HEK293 (cell line): ENCODE measurements around the gene SEC24C.

ENCODE experiments used
- CTCF ChIA-PET: fragments of 350-600 bp; formaldehyde crosslinking; extraction: SDS; loops from one replicate; lab custom pipeline; 2021; ENCODE audit warnings: antibody characterized with exemption; lab: Yijun Ruan, JAX
- POLR2A ChIA-PET: fragments of 300-600 bp; formaldehyde crosslinking; extraction: SDS; loops from one replicate; lab custom pipeline; 2020; ENCODE audit warnings: antibody characterized with exemption, inconsistent platforms; lab: Yijun Ruan, JAX
- H3K27ac ChIP-seq: fragments of 200-500 bp; sonication (Bioruptor generic); 2 replicates; pipeline ENCODE4 v1.5.1; 2014; ENCODE audit warnings: low read depth, low read length, control low read depth, inconsistent platforms; ENCODE audit errors: extremely low read depth
- H3K36me3 ChIP-seq, 2 experiments: fragments of 200-500 bp in 1 of 2; sonication (Bioruptor generic) in 1 of 2; 1 replicate in 1 of 2; 2 replicates in 1 of 2; pipeline ENCODE4 v1.5.1; 2014 to 2017; ENCODE audit warnings: inconsistent platforms in 2 of 2, low read length in 2 of 2; ENCODE audit not compliant: control insufficient read depth in 2 of 2, insufficient read depth in 1 of 2
- H3K4me1 ChIP-seq: fragments of 200-500 bp; sonication (Bioruptor generic); 2 replicates; pipeline ENCODE4 v1.5.1; 2014; ENCODE audit warnings: mild to moderate bottlenecking, low read length, inconsistent platforms; ENCODE audit not compliant: control insufficient read depth, insufficient read depth
- H3K4me3 ChIP-seq: 2 replicates; pipeline ENCODE4 v1.5.1; 2011; ENCODE audit warnings: low read depth, mild to moderate bottlenecking, control low read depth, low read length, moderate library complexity
- H3K9me3 ChIP-seq: fragments of 200-500 bp; sonication (Bioruptor generic); 2 replicates; pipeline ENCODE4 v1.5.1; 2014; ENCODE audit warnings: low read depth, low read length, inconsistent platforms; ENCODE audit not compliant: control insufficient read depth, insufficient read depth
- OVOL3 ChIP-seq: fragments of 450-650 bp; formaldehyde crosslinking; IDR thresholded peaks from 2 replicates; pipeline ENCODE4 v1.5.1; 2016; ENCODE audit warnings: missing biosample characterization, missing genetic modification characterization
- SCRT2 ChIP-seq: fragments of 450-650 bp; formaldehyde crosslinking; IDR thresholded peaks from 2 replicates; pipeline ENCODE4 v1.5.1; 2016; ENCODE audit warnings: missing biosample characterization, missing genetic modification characterization
- SP3 ChIP-seq: fragments of 450-650 bp; formaldehyde crosslinking; IDR thresholded peaks from 2 replicates; pipeline ENCODE4 v1.5.1; 2016; ENCODE audit warnings: missing biosample characterization, missing genetic modification characterization
- SP7 ChIP-seq: fragments of 450-650 bp; formaldehyde crosslinking; IDR thresholded peaks from 2 replicates; pipeline ENCODE4 v1.5.1; 2016; ENCODE audit warnings: missing biosample characterization, missing genetic modification characterization
- WT1 ChIP-seq: fragments of 450-650 bp; formaldehyde crosslinking; IDR thresholded peaks from 2 replicates; pipeline ENCODE4 v1.5.1; 2016; ENCODE audit warnings: missing biosample characterization, missing genetic modification characterization
- ZBTB1 ChIP-seq: fragments of 450-650 bp; formaldehyde crosslinking; IDR thresholded peaks from 2 replicates; pipeline ENCODE4 v1.5.1; 2016; ENCODE audit warnings: missing biosample characterization, missing genetic modification characterization
- ZBTB20 ChIP-seq: fragments of 450-650 bp; formaldehyde crosslinking; IDR thresholded peaks from 2 replicates; pipeline ENCODE4 v1.5.1; 2016; ENCODE audit warnings: missing biosample characterization, missing genetic modification characterization
- ZBTB7A ChIP-seq: fragments of 450-650 bp; formaldehyde crosslinking; IDR thresholded peaks from 2 replicates; pipeline ENCODE4 v1.5.1; 2016; ENCODE audit warnings: low read depth, missing biosample characterization, missing genetic modification characterization
- ZFP3 ChIP-seq: fragments of 450-650 bp; formaldehyde crosslinking; IDR thresholded peaks from 2 replicates; pipeline ENCODE4 v1.5.1; 2016; ENCODE audit warnings: low read depth, missing biosample characterization, missing genetic modification characterization
- ZFP69B ChIP-seq: fragments of 450-650 bp; formaldehyde crosslinking; IDR thresholded peaks from 2 replicates; pipeline ENCODE4 v1.5.1; 2016; ENCODE audit warnings: missing biosample characterization, missing genetic modification characterization
- ZNF114 ChIP-seq: fragments of 450-650 bp; formaldehyde crosslinking; IDR thresholded peaks from 2 replicates; pipeline ENCODE4 v1.5.0; 2017; ENCODE audit warnings: missing biosample characterization, missing genetic modification characterization
- ZNF19 ChIP-seq: fragments of 450-650 bp; formaldehyde crosslinking; IDR thresholded peaks from 2 replicates; pipeline ENCODE4; 2016; ENCODE audit warnings: missing biosample characterization, missing genetic modification characterization, low read depth
- ZNF214 ChIP-seq: fragments of 450-650 bp; formaldehyde crosslinking; IDR thresholded peaks from 2 replicates; pipeline ENCODE4 v1.5.1; 2017; ENCODE audit warnings: missing biosample characterization, mild to moderate bottlenecking, missing genetic modification characterization, borderline replicate concordance
- ZNF221 ChIP-seq: fragments of 450-650 bp; formaldehyde crosslinking; IDR thresholded peaks from 2 replicates; pipeline ENCODE4 v1.5.1; 2017; ENCODE audit warnings: missing biosample characterization, missing genetic modification characterization, borderline replicate concordance
- ZNF223 ChIP-seq: fragments of 450-650 bp; formaldehyde crosslinking; IDR thresholded peaks from 2 replicates; pipeline ENCODE4 v1.5.1; 2016; ENCODE audit warnings: missing biosample characterization, missing genetic modification characterization
- ZNF266 ChIP-seq: fragments of 450-650 bp; formaldehyde crosslinking; IDR thresholded peaks from 2 replicates; pipeline ENCODE4 v1.5.1; 2016; ENCODE audit warnings: missing biosample characterization, missing genetic modification characterization, low read depth
- ZNF394 ChIP-seq: fragments of 450-650 bp; formaldehyde crosslinking; IDR thresholded peaks from 2 replicates; pipeline ENCODE4 v1.5.1; 2016; ENCODE audit warnings: missing biosample characterization, missing genetic modification characterization, mild to moderate bottlenecking, moderate library complexity, borderline replicate concordance
- ZNF585B ChIP-seq: fragments of 450-650 bp; formaldehyde crosslinking; IDR thresholded peaks from 2 replicates; pipeline ENCODE4 v1.5.1; 2016; ENCODE audit warnings: missing biosample characterization, missing genetic modification characterization
- ZNF658 ChIP-seq: fragments of 450-650 bp; formaldehyde crosslinking; IDR thresholded peaks from 2 replicates; pipeline ENCODE4; 2016; ENCODE audit warnings: missing biosample characterization, missing genetic modification characterization
- ZNF664 ChIP-seq: fragments of 450-650 bp; formaldehyde crosslinking; IDR thresholded peaks from 2 replicates; pipeline ENCODE4 v1.5.1; 2016; ENCODE audit warnings: missing biosample characterization, missing genetic modification characterization
- ZNF677 ChIP-seq: fragments of 450-650 bp; IDR thresholded peaks from 2 replicates; pipeline ENCODE4 v1.5.0; 2018; ENCODE audit warnings: missing biosample characterization, mild to moderate bottlenecking, missing genetic modification characterization, moderate library complexity
- ZNF837 ChIP-seq: fragments of 450-650 bp; formaldehyde crosslinking; IDR thresholded peaks from 2 replicates; pipeline ENCODE4 v1.5.1; 2016; ENCODE audit warnings: missing biosample characterization, missing genetic modification characterization
- TF ChIP-seq, protein P1 (sequence below): fragments of 450-650 bp; formaldehyde crosslinking; IDR thresholded peaks from 2 replicates; pipeline ENCODE4 v1.5.1; 2016; ENCODE audit warnings: missing biosample characterization, missing genetic modification characterization
- TF ChIP-seq, protein P2 (sequence below): fragments of 450-650 bp; IDR thresholded peaks from 2 replicates; pipeline ENCODE4 v1.5.1; 2018; ENCODE audit warnings: missing biosample characterization, mild to moderate bottlenecking, missing genetic modification characterization
- TF ChIP-seq, protein P3 (sequence below): fragments of 450-650 bp; formaldehyde crosslinking; IDR thresholded peaks from 2 replicates; pipeline ENCODE4 v1.5.1; 2016; ENCODE audit warnings: missing biosample characterization, missing genetic modification characterization
- TF ChIP-seq, protein P4 (sequence below): fragments of 450-650 bp; formaldehyde crosslinking; IDR thresholded peaks from 2 replicates; pipeline ENCODE4 v1.5.1; 2016; ENCODE audit warnings: missing biosample characterization, missing genetic modification characterization
- TF ChIP-seq, protein P5 (sequence below): fragments of 450-650 bp; formaldehyde crosslinking; IDR thresholded peaks from 2 replicates; pipeline ENCODE4 v1.5.1; 2017; ENCODE audit warnings: missing biosample characterization, missing genetic modification characterization

SEC24C gene

DNA sequence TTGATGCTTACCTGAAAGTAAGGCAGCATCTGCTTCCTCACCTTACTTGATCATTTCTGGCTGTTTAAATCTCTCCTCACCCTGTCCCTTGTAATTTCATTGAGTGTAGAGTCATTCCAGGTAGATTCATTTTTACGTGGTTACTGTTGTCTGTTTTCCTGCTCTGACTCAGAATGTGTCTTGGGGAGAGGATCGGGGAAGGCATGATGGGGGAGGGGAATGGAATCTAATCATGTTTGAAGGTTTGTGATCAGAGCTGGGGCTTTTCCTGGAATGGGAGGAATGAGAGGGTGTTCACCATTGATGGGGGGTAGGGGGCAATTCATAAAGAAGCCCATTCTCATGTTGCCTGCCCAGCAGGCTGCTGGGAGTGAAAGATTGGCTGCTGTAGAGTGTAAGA lies 18.7 kb downstream of the SEC24C start:
- H3K27ac ChIP-seq: no peak overlapping the region
- H3K9me3 ChIP-seq: no peaks in the 10 kb centered on the region
- H3K4me3 ChIP-seq: no peak overlapping the region
- POLR2A ChIA-PET: interaction anchor here (1.2 kb wide), 1 partner anchor 9 kb away, joined by 9 read pairs; a partner anchor contains a TSS
- peaks cover 45 to 89% of the 10 kb centered on the region in 2 experiments for H3K36me3 ChIP-seq
- CTCF ChIA-PET: interaction anchor here (1.5 kb wide), 1 partner anchor 11 kb away, joined by 5 read pairs; no protein-coding TSS in a partner anchor
- H3K4me1 ChIP-seq: no peaks in the 10 kb centered on the region
- TF ChIP-seq ZNF677 (tag by site-specific recombination) (no peak), ZBTB20 (tag by site-specific recombination) (no peak), ZNF266 (tag by site-specific recombination) (no peak), ZFP69B (tag by site-specific recombination) (no peak), ZNF394 (no peak), ZFP3 (tag by site-specific recombination) (no peak), ZNF114 (tag by site-specific recombination) (no peak)
- TF ChIP-seq, protein P1, sequence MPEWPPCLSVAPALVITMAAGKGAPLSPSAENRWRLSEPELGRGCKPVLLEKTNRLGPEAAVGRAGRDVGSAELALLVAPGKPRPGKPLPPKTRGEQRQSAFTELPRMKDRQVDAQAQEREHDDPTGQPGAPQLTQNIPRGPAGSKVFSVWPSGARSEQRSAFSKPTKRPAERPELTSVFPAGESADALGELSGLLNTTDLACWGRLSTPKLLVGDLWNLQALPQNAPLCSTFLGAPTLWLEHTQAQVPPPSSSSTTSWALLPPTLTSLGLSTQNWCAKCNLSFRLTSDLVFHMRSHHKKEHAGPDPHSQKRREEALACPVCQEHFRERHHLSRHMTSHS (tag by site-specific recombination): no peak
- TF ChIP-seq, protein P2, sequence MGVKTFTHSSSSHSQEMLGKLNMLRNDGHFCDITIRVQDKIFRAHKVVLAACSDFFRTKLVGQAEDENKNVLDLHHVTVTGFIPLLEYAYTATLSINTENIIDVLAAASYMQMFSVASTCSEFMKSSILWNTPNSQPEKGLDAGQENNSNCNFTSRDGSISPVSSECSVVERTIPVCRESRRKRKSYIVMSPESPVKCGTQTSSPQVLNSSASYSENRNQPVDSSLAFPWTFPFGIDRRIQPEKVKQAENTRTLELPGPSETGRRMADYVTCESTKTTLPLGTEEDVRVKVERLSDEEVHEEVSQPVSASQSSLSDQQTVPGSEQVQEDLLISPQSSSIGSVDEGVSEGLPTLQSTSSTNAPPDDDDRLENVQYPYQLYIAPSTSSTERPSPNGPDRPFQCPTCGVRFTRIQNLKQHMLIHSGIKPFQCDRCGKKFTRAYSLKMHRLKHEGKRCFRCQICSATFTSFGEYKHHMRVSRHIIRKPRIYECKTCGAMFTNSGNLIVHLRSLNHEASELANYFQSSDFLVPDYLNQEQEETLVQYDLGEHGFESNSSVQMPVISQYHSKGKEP: no peak

DNA sequence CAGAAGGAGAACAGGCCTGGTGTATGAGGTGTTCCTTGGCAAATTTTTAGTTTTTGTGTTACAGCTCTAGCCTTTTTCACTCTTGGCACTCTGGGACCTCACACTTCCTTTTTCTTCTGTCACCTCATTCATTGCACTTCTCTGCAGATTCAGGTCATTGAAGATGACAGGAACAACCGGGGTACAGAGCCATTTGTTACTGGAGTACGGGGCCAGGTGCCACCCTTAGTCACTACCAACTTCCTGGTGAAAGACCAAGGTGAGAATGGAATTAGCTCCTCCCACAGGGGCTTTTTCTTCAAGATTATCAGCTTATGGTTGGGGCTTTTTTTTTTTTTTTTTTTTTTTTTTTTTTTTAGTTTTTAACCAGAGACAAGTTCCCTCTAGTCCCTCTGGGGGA lies 19.2 kb downstream of the SEC24C start:
- Histone ChIP-seq H3K4me3 (no peak overlapping the region), H3K27ac (no peak overlapping the region), H3K36me3 (peaks cover 42 to 92% of the 10 kb centered on the region in 2 experiments), H3K4me1 (no peaks in the 10 kb centered on the region), H3K9me3 (no peaks in the 10 kb centered on the region)
- CTCF ChIA-PET: interaction anchor here (1.5 kb wide), 1 partner anchor 10 kb away, joined by 5 read pairs; no protein-coding TSS in a partner anchor
- TF ChIP-seq ZNF214 (tag by site-specific recombination) (no peak), SP7 (tag by site-specific recombination) (no peak), ZNF664 (tag by site-specific recombination) (no peak), ZNF837 (tag by site-specific recombination) (no peak), ZNF585B (no peak), WT1 (tag by site-specific recombination) (no peak), ZNF19 (no peak), OVOL3 (tag by site-specific recombination) (no peak)
- TF ChIP-seq, protein P3, sequence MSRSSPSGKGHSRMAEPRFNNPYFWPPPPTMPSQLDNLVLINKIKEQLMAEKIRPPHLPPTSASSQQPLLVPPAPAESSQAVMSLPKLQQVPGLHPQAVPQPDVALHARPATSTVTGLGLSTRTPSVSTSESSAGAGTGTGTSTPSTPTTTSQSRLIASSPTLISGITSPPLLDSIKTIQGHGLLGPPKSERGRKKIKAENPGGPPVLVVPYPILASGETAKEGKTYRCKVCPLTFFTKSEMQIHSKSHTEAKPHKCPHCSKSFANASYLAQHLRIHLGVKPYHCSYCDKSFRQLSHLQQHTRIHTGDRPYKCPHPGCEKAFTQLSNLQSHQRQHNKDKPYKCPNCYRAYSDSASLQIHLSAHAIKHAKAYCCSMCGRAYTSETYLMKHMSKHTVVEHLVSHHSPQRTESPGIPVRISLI (tag by site-specific recombination): 0 out of 2 replicates have a peak, but pooled peaks have one; percentile 16
- POLR2A ChIA-PET: interaction anchor here (1.2 kb wide), 1 partner anchor 9 kb away, joined by 9 read pairs; a partner anchor contains a TSS

DNA sequence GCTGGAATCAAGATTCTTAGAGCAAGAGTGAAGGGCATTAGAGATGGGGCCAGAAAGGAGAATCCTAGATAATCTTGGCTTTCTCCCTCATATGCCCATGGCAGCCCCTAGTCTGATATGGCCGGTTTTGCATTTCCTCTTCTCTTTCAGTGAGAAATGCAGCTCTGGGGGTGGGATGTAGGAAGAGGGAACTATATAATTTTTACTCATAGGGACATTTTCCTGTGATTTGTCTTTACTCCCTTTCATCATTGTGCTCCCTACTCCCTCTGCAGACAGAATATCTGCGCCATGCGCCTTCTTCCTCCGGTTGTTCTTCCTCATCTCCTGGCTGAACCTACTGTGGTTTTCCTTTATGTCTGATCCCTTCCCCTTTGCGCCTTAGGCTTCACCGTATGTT lies 20.9 kb downstream of the SEC24C start:
- POLR2A ChIA-PET: interaction anchor here (0.5 kb wide), 1 partner anchor 11 kb away, joined by 3 read pairs; no protein-coding TSS in a partner anchor
- no peaks in the 10 kb centered on the region for H3K4me1 ChIP-seq
- H3K36me3 ChIP-seq: peaks cover 37 to 95% of the 10 kb centered on the region in 2 experiments
- TF ChIP-seq ZNF221 (no peak), ZNF394 (no peak), SCRT2 (tag by site-specific recombination) (no peak), ZBTB1 (tag by site-specific recombination) (no peak), ZBTB7A (tag by site-specific recombination) (no peak), SP3 (no peak), ZNF658 (tag by site-specific recombination) (no peak), ZFP69B (tag by site-specific recombination) (no peak), ZNF223 (tag by site-specific recombination) (no peak)
- TF ChIP-seq, protein P4, sequence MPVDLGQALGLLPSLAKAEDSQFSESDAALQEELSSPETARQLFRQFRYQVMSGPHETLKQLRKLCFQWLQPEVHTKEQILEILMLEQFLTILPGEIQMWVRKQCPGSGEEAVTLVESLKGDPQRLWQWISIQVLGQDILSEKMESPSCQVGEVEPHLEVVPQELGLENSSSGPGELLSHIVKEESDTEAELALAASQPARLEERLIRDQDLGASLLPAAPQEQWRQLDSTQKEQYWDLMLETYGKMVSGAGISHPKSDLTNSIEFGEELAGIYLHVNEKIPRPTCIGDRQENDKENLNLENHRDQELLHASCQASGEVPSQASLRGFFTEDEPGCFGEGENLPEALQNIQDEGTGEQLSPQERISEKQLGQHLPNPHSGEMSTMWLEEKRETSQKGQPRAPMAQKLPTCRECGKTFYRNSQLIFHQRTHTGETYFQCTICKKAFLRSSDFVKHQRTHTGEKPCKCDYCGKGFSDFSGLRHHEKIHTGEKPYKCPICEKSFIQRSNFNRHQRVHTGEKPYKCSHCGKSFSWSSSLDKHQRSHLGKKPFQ (tag by site-specific recombination): no peak
- TF ChIP-seq, protein P5, sequence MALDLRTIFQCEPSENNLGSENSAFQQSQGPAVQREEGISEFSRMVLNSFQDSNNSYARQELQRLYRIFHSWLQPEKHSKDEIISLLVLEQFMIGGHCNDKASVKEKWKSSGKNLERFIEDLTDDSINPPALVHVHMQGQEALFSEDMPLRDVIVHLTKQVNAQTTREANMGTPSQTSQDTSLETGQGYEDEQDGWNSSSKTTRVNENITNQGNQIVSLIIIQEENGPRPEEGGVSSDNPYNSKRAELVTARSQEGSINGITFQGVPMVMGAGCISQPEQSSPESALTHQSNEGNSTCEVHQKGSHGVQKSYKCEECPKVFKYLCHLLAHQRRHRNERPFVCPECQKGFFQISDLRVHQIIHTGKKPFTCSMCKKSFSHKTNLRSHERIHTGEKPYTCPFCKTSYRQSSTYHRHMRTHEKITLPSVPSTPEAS (tag by site-specific recombination): no peak

More for the DNA sequence above, 20.9 kb downstream of the SEC24C start:
- CTCF ChIA-PET: no interaction called here
- Histone ChIP-seq H3K9me3 (no peaks in the 10 kb centered on the region), H3K27ac (no peak overlapping the region), H3K4me3 (no peak overlapping the region)
